HEK293 (cell line): ENCODE data around the gene SIM2.

ENCODE experiments used
- CTCF ChIA-PET: fragments of 350-600 bp; formaldehyde crosslinking; extraction: SDS; loops from one replicate; lab custom pipeline; 2021; ENCODE audit warnings: antibody characterized with exemption; lab: Yijun Ruan, JAX
- POLR2A ChIA-PET: fragments of 300-600 bp; formaldehyde crosslinking; extraction: SDS; loops from one replicate; lab custom pipeline; 2020; ENCODE audit warnings: antibody characterized with exemption, inconsistent platforms; lab: Yijun Ruan, JAX
- H3K27ac ChIP-seq: fragments of 200-500 bp; sonication (Bioruptor generic); 2 replicates; pipeline ENCODE4 v1.5.1; 2014; ENCODE audit warnings: low read depth, low read length, control low read depth, inconsistent platforms; ENCODE audit errors: extremely low read depth
- H3K36me3 ChIP-seq, 2 experiments: fragments of 200-500 bp in 1 of 2; sonication (Bioruptor generic) in 1 of 2; 1 replicate in 1 of 2; 2 replicates in 1 of 2; pipeline ENCODE4 v1.5.1; 2014 to 2017; ENCODE audit warnings: inconsistent platforms in 2 of 2, low read length in 2 of 2; ENCODE audit not compliant: control insufficient read depth in 2 of 2, insufficient read depth in 1 of 2
- H3K4me1 ChIP-seq: fragments of 200-500 bp; sonication (Bioruptor generic); 2 replicates; pipeline ENCODE4 v1.5.1; 2014; ENCODE audit warnings: mild to moderate bottlenecking, low read length, inconsistent platforms; ENCODE audit not compliant: control insufficient read depth, insufficient read depth
- H3K4me3 ChIP-seq: 2 replicates; pipeline ENCODE4 v1.5.1; 2011; ENCODE audit warnings: low read depth, mild to moderate bottlenecking, control low read depth, low read length, moderate library complexity
- H3K9me3 ChIP-seq: fragments of 200-500 bp; sonication (Bioruptor generic); 2 replicates; pipeline ENCODE4 v1.5.1; 2014; ENCODE audit warnings: low read depth, low read length, inconsistent platforms; ENCODE audit not compliant: control insufficient read depth, insufficient read depth
- EGR2 ChIP-seq: fragments of 450-650 bp; formaldehyde crosslinking; IDR thresholded peaks from 2 replicates; pipeline ENCODE4 v1.5.1; 2016; ENCODE audit warnings: low read depth, missing biosample characterization, missing genetic modification characterization
- GLI2 ChIP-seq: fragments of 450-650 bp; formaldehyde crosslinking; IDR thresholded peaks from 2 replicates; pipeline ENCODE4; 2017; ENCODE audit warnings: missing biosample characterization, missing genetic modification characterization, low read depth, borderline replicate concordance
- HOXD13 ChIP-seq: sonication (generic); formaldehyde crosslinking; IDR thresholded peaks from 2 replicates; pipeline ENCODE4 v1.8.0; 2022; ENCODE audit warnings: missing genetic modification reagents, borderline replicate concordance
- KLF1 ChIP-seq: fragments of 450-650 bp; formaldehyde crosslinking; IDR thresholded peaks from 2 replicates; pipeline ENCODE4 v1.5.1; 2016; ENCODE audit warnings: missing biosample characterization, missing genetic modification characterization
- KLF16 ChIP-seq: fragments of 450-650 bp; formaldehyde crosslinking; IDR thresholded peaks from 2 replicates; pipeline ENCODE4 v1.5.1; 2017; ENCODE audit warnings: missing biosample characterization, missing genetic modification characterization
- KLF17 ChIP-seq: fragments of 450-650 bp; formaldehyde crosslinking; IDR thresholded peaks from 2 replicates; pipeline ENCODE4 v1.5.1; 2016; ENCODE audit warnings: missing biosample characterization, missing genetic modification characterization
- PRDM1 ChIP-seq: fragments of 450-650 bp; formaldehyde crosslinking; IDR thresholded peaks from 2 replicates; pipeline ENCODE4; 2016; ENCODE audit warnings: missing biosample characterization, missing genetic modification characterization
- SCRT1 ChIP-seq: fragments of 450-650 bp; formaldehyde crosslinking; IDR thresholded peaks from 2 replicates; pipeline ENCODE4 v1.5.1; 2016; ENCODE audit warnings: missing biosample characterization, missing genetic modification characterization, borderline replicate concordance
- ZBTB1 ChIP-seq: fragments of 450-650 bp; formaldehyde crosslinking; IDR thresholded peaks from 2 replicates; pipeline ENCODE4 v1.5.1; 2016; ENCODE audit warnings: missing biosample characterization, missing genetic modification characterization
- ZBTB48 ChIP-seq: fragments of 450-650 bp; formaldehyde crosslinking; IDR thresholded peaks from 2 replicates; pipeline ENCODE4 v1.5.1; 2016; ENCODE audit warnings: missing biosample characterization, missing genetic modification characterization
- ZFHX2 ChIP-seq: fragments of 450-650 bp; formaldehyde crosslinking; conservative IDR thresholded peaks from 2 replicates; pipeline ENCODE4 v1.5.1; 2016; ENCODE audit warnings: missing biosample characterization, missing genetic modification characterization
- ZIC2 ChIP-seq: fragments of 450-650 bp; formaldehyde crosslinking; IDR thresholded peaks from 2 replicates; pipeline ENCODE4 v1.5.1; 2016; ENCODE audit warnings: missing biosample characterization, missing genetic modification characterization
- ZNF16 ChIP-seq: fragments of 450-650 bp; formaldehyde crosslinking; IDR thresholded peaks from 2 replicates; pipeline ENCODE4 v1.5.1; 2016; ENCODE audit warnings: low read depth, missing biosample characterization, missing genetic modification characterization
- ZNF24 ChIP-seq: fragments of 450-650 bp; formaldehyde crosslinking; IDR thresholded peaks from 2 replicates; pipeline ENCODE4 v1.5.1; 2016; ENCODE audit warnings: missing biosample characterization, missing genetic modification characterization
- ZNF26 ChIP-seq: fragments of 450-650 bp; formaldehyde crosslinking; IDR thresholded peaks from 2 replicates; pipeline ENCODE4 v1.5.1; 2016; ENCODE audit warnings: missing biosample characterization, missing genetic modification characterization
- ZNF280C ChIP-seq: fragments of 450-650 bp; formaldehyde crosslinking; IDR thresholded peaks from 2 replicates; pipeline ENCODE4 v1.5.1; 2016; ENCODE audit warnings: missing biosample characterization, missing genetic modification characterization
- ZNF292 ChIP-seq: fragments of 450-650 bp; formaldehyde crosslinking; IDR thresholded peaks from 2 replicates; pipeline ENCODE4 v1.5.1; 2016; ENCODE audit warnings: low read depth, missing biosample characterization, missing genetic modification characterization, borderline replicate concordance
- ZNF354C ChIP-seq: fragments of 450-650 bp; formaldehyde crosslinking; IDR thresholded peaks from 2 replicates; pipeline ENCODE4 v1.5.1; 2016; ENCODE audit warnings: missing biosample characterization, missing genetic modification characterization, low read depth, borderline replicate concordance
- ZNF521 ChIP-seq: fragments of 450-650 bp; formaldehyde crosslinking; IDR thresholded peaks from 2 replicates; pipeline ENCODE4 v1.5.1; 2017; ENCODE audit warnings: missing biosample characterization, mild to moderate bottlenecking, missing genetic modification characterization
- ZNF624 ChIP-seq: fragments of 450-650 bp; formaldehyde crosslinking; IDR thresholded peaks from 2 replicates; pipeline ENCODE4 v1.5.1; 2017; ENCODE audit warnings: missing biosample characterization, missing genetic modification characterization
- ZNF639 ChIP-seq: fragments of 450-650 bp; formaldehyde crosslinking; IDR thresholded peaks from 2 replicates; pipeline ENCODE4 v1.5.1; 2016; ENCODE audit warnings: missing biosample characterization, missing genetic modification characterization
- ZNF654 ChIP-seq: fragments of 450-650 bp; formaldehyde crosslinking; IDR thresholded peaks from 2 replicates; pipeline ENCODE4 v1.5.1; 2016; ENCODE audit warnings: low read depth, missing biosample characterization, missing genetic modification characterization
- ZNF76 ChIP-seq: fragments of 450-650 bp; formaldehyde crosslinking; IDR thresholded peaks from 2 replicates; pipeline ENCODE4; 2016; ENCODE audit warnings: low read depth, missing biosample characterization, missing genetic modification characterization, borderline replicate concordance

Gene SIM2

GRCh38 chr21:36689324-36689723 lies 9.6 kb upstream of the SIM2 start:
- no peak overlapping the region for H3K4me3 ChIP-seq
- no peaks in the 10 kb centered on the region for H3K36me3 ChIP-seq
- H3K4me1 ChIP-seq = peaks cover 6% of the 10 kb centered on the region
- TF ChIP-seq ZFHX2 (tag by site-specific recombination) (peak; percentile 52; the same call in 1 of the 2 replicates), KLF16 (tag by site-specific recombination) (no peak), KLF1 (no peak), EGR2 (peak; percentile 61), ZIC2 (tag by site-specific recombination) (peak; percentile 43; the same call in 1 of the 2 replicates)
- no peaks in the 10 kb centered on the region for H3K9me3 ChIP-seq
- no peak overlapping the region for H3K27ac ChIP-seq
- ChIA-PET CTCF (interaction anchor here (0.6 to 1.9 kb wide), 6 partner anchors 9 to 238 kb away, joined by 4 to 10 read pairs (median 5); no protein-coding TSS in a partner anchor), POLR2A (no interaction called here)

- Histone ChIP-seq H3K9me3 (no peaks in the 10 kb centered on the region), H3K4me3 (no peak overlapping the region), H3K27ac (no peak overlapping the region), H3K36me3 (no peaks in the 10 kb centered on the region), H3K4me1 (peaks cover 6% of the 10 kb centered on the region)
- ChIA-PET POLR2A (interaction anchor here (1.4 kb wide), 1 partner anchor 9 kb away, joined by 5 read pairs; the partner anchor contains the start of gene SIM2), CTCF (interaction anchor here (0.8 to 4.0 kb wide), 5 partner anchors 11 to 271 kb away, joined by 3 to 30 read pairs (median 5); no protein-coding TSS in a partner anchor)
- TF ChIP-seq ZNF624 (no peak), ZNF280C (tag by site-specific recombination) (no peak), ZNF639 (tag by site-specific recombination) (no peak), ZNF354C (tag by site-specific recombination) (no peak), ZNF26 (no peak), ZNF292 (no peak), ZBTB1 (tag by site-specific recombination) (no peak), ZNF76 (tag by site-specific recombination) (no peak), ZNF16 (tag by site-specific recombination) (no peak), ZNF654 (no peak), ZNF24 (tag by site-specific recombination) (no peak), HOXD13 (CRISPR knock-in tag) (no peak), ZFHX2 (tag by site-specific recombination) (no peak), SCRT1 (no peak), GLI2 (tag by site-specific recombination) (no peak), ZNF521 (tag by site-specific recombination) (no peak), KLF17 (tag by site-specific recombination) (no peak), PRDM1 (tag by site-specific recombination) (no peak), ZBTB48 (tag by site-specific recombination) (no peak)
Measured at GRCh38 chr21:36690628-36691554, 8.0 kb upstream of the SIM2 start.
